HCT116 (cell line): ENCODE results near the gene OR6N2. TPM values are rescaled to one million over a fixed set of nuclear protein-coding genes. Genes with fewer than 3 reads are reported as not detected.

Experiments
- ATAC-seq: fragments of 200-7000 bp; cut with Tn5 transposase; 2 replicates; pipeline ENCODE4 v1.9.1; 2020; ENCODE audit warnings: mild to moderate bottlenecking, moderate library complexity
- BruUV-seq: library from RNA; stranded (reverse); fragments of 400-500 nt; replicated peaks from 2 replicates; lab custom pipeline; 2021; lab: Mats Ljungman, UMichigan
- CTCF ChIA-PET: fragments of 300-600 bp; sonication (Branson Sonifier 250); formaldehyde crosslinking; loops from one replicate; lab custom pipeline; 2021; ENCODE audit warnings: antibody characterized with exemption; lab: Charles Lee
- POLR2A ChIA-PET: fragments of 300-600, 350-600 bp; sonication (Branson Sonifier 250); formaldehyde crosslinking; loops from one replicate; lab custom pipeline; 2021; ENCODE audit warnings: antibody characterized with exemption; lab: Charles Lee
- RAD21 ChIA-PET, 2 experiments: fragments of 300-600 bp; sonication (Branson Sonifier 250); formaldehyde crosslinking; loops; one replicate each; lab custom pipeline; 2023; ENCODE audit warnings: low total read pairs in 2 of 2; ENCODE audit not compliant: uncharacterized antibody in 2 of 2, unreplicated experiment in 2 of 2, low non-redundant PET in 1 of 2; lab: Charles Lee
- DNase-seq: peaks from one replicate; pipeline ENCODE4 v3.0.0-alpha.2; 2010; ENCODE audit warnings: low read depth, low spot score
- H2AFZ ChIP-seq: fragments of 200-600 bp; shearing (Covaris generic), sonication (generic); 2 replicates; pipeline ENCODE4 v1.6.1; 2017; ENCODE audit warnings: low read depth, mixed run types, mixed read lengths, antibody characterized with exemption, low read length; ENCODE audit not compliant: poor library complexity, severe bottlenecking
- H3K27ac ChIP-seq: 2 replicates; pipeline ENCODE4 v1.5.1; 2012; ENCODE audit warnings: low read depth, low read length
- H3K27me3 ChIP-seq: fragments of 200-600 bp; sonication (generic); 2 replicates; pipeline ENCODE4 v1.6.1; 2016; ENCODE audit warnings: mixed run types, low read length, mixed read lengths; ENCODE audit not compliant: insufficient read depth
- H3K36me3 ChIP-seq, 2 experiments: fragments of 200-500 bp in 1 of 2; fragments of 200-600 bp in 1 of 2; sonication (Bioruptor generic) in 1 of 2; sonication (generic) in 1 of 2; 2 replicates each; pipeline versions ENCODE4 v1.5.1 to v1.6.1; 2014 to 2016; ENCODE audit warnings: low read length in 2 of 2, inconsistent platforms in 1 of 2, mixed read lengths in 1 of 2, mixed run types in 1 of 2; ENCODE audit not compliant: insufficient read depth in 2 of 2, control insufficient read depth in 1 of 2
- H3K4me1 ChIP-seq, 2 experiments: fragments of 200-600 bp in 1 of 2; sonication (generic) in 1 of 2; 2 replicates each; pipeline versions ENCODE4 v1.5.1 to v1.6.1; 2012 to 2017; ENCODE audit warnings: low read length in 2 of 2, inconsistent platforms in 1 of 2, mild to moderate bottlenecking in 1 of 2, mixed read lengths in 1 of 2, mixed run types in 1 of 2, moderate library complexity in 1 of 2; ENCODE audit not compliant: insufficient read depth in 2 of 2, control insufficient read depth in 1 of 2
- H3K4me2 ChIP-seq: fragments of 200-600 bp; sonication (generic); 2 replicates; pipeline ENCODE4 v1.6.1; 2017; ENCODE audit warnings: mixed run types, low read length, mixed read lengths
- H3K4me3 ChIP-seq, 2 experiments: fragments of 200-600 bp in 1 of 2; sonication (generic) in 1 of 2; replicated peaks in 1 of 2; 2 replicates each; pipeline ENCODE4 v1.5.1; 2011 to 2016; ENCODE audit warnings: low read length in 2 of 2, control low read depth in 1 of 2, low read depth in 1 of 2, mild to moderate bottlenecking in 1 of 2, mixed read lengths in 1 of 2, mixed run types in 1 of 2
- H3K79me2 ChIP-seq: fragments of 200-600 bp; sonication (generic); 2 replicates; pipeline ENCODE4 v1.6.1; 2017; ENCODE audit warnings: mild to moderate bottlenecking, mixed run types, low read length, moderate library complexity, mixed read lengths; ENCODE audit not compliant: insufficient read depth
- H3K9ac ChIP-seq: fragments of 200-600 bp; sonication (generic); 2 replicates; pipeline ENCODE4 v1.6.1; 2016; ENCODE audit warnings: low read length, mixed read lengths
- H3K9me2 ChIP-seq: fragments of 200-600 bp; sonication (generic), shearing (Covaris generic); 2 replicates; pipeline ENCODE4 v1.6.1; 2017; ENCODE audit warnings: mixed run types, mild to moderate bottlenecking, moderate library complexity; ENCODE audit not compliant: insufficient read depth
- H3K9me3 ChIP-seq, 2 experiments: fragments of 200-500 bp in 1 of 2; fragments of 200-600 bp in 1 of 2; sonication (Bioruptor generic) in 1 of 2; sonication (generic) in 1 of 2; 2 replicates each; pipeline ENCODE4 v1.6.1; 2014 to 2017; ENCODE audit warnings: low read length in 2 of 2, mixed read lengths in 2 of 2, inconsistent platforms in 1 of 2, low read depth in 1 of 2, mild to moderate bottlenecking in 1 of 2, mixed run types in 1 of 2, moderate library complexity in 1 of 2; ENCODE audit not compliant: control insufficient read depth in 1 of 2, insufficient read depth in 1 of 2
- H4K20me1 ChIP-seq: fragments of 200-600 bp; sonication (generic), shearing (Covaris generic); 2 replicates; pipeline ENCODE4 v1.6.1; 2017; ENCODE audit warnings: mixed run types, mild to moderate bottlenecking, moderate library complexity; ENCODE audit not compliant: insufficient read depth
- ATF3 ChIP-seq: IDR thresholded peaks from 2 replicates; pipeline ENCODE4 v1.6.1; 2012
- CBX3 ChIP-seq: IDR thresholded peaks from 2 replicates; pipeline ENCODE4 v1.6.1; 2012; ENCODE audit warnings: low read depth
- CEBPB ChIP-seq: IDR thresholded peaks from 2 replicates; pipeline ENCODE4 v1.6.1; 2012; ENCODE audit warnings: low read depth
- EGR1 ChIP-seq: IDR thresholded peaks from 2 replicates; pipeline ENCODE4 v1.6.1; 2012; ENCODE audit warnings: low read depth
- ELF1 ChIP-seq: IDR thresholded peaks from 2 replicates; pipeline ENCODE4 v1.6.1; 2012; ENCODE audit warnings: low read depth, borderline replicate concordance
- EZH2phosphoT487 ChIP-seq: fragments of 200-600 bp; IDR thresholded peaks from 2 replicates; pipeline ENCODE4 v1.6.1; 2018; ENCODE audit warnings: antibody characterized with exemption, borderline replicate concordance
- SIN3A ChIP-seq: IDR thresholded peaks from 2 replicates; pipeline ENCODE4 v1.6.1; 2012; ENCODE audit warnings: low read depth
- SP1 ChIP-seq: IDR thresholded peaks from 2 replicates; pipeline ENCODE4 v1.6.1; 2012; ENCODE audit warnings: low read depth
- SRF ChIP-seq: IDR thresholded peaks from 2 replicates; pipeline ENCODE4 v1.6.1; 2012; ENCODE audit warnings: low read depth
- TCF7L2 ChIP-seq: IDR thresholded peaks from 2 replicates; pipeline ENCODE4 v1.7.0; 2011; ENCODE audit warnings: borderline replicate concordance, inconsistent platforms; ENCODE audit not compliant: insufficient read depth, insufficient read length; ENCODE audit errors: extremely low read depth
- ZFX ChIP-seq: fragments of 450-650 bp; IDR thresholded peaks from 2 replicates; pipeline ENCODE4 v1.6.1; 2017
- ZNF274 ChIP-seq: fragments of 200-500 bp; sonication (Bioruptor generic); IDR thresholded peaks from 2 replicates; pipeline ENCODE4 v1.6.1; 2014; ENCODE audit warnings: mild to moderate bottlenecking, low read depth, low read length, inconsistent platforms
- intact Hi-C: fragments of 100-400 bp; cut with micrococcal nuclease; formaldehyde crosslinking; loops from 2 replicates; pipeline ENCODE4 v1.10.0; 2022
- total RNA-seq: library from RNA; stranded (reverse); gene quantifications from one replicate; pipeline ENCODE4 v1.2.1, GENCODE V29; 2021; ENCODE audit not compliant: unreplicated experiment
- TF ChIP-seq, protein P1 (sequence below): IDR thresholded peaks from 2 replicates; pipeline ENCODE4 v1.6.1; 2011; ENCODE audit warnings: mild to moderate bottlenecking, low read length, moderate library complexity; ENCODE audit not compliant: insufficient replicate concordance; ENCODE audit errors: extremely low read depth
- TF ChIP-seq, protein P2 (sequence below): IDR thresholded peaks from 2 replicates; pipeline ENCODE4 v1.6.1; 2012

Gene OR6N2
- total RNA-seq, 1 experiment from 2014 or later: not detected

GRCh38 chr1:158806916-158807536 lies 26.0 kb upstream of the OR6N2 start (continued):
- TF ChIP-seq EZH2phosphoT487 (no peak), ELF1 (no peak), ATF3 (no peak), ZNF274 (no peak)

GRCh38 chr1:158803678-158804077 lies 22.7 kb upstream of the OR6N2 start:
- DNase-seq (no peak), ATAC-seq (no peak)
- H3K4me1 ChIP-seq: no peaks in the 10 kb centered on the region
- H2AFZ ChIP-seq: no peak overlapping the region
- H3K4me3 ChIP-seq: no peak overlapping the region
- H3K9ac ChIP-seq: no peak overlapping the region
- H3K9me3 ChIP-seq: peaks cover 0 to 3% of the 10 kb centered on the region in 2 experiments; a peak in 1 of 4 replicates
- no peaks in the 10 kb centered on the region for H3K27me3 ChIP-seq
- intact Hi-C loops: no loop called here
- no peak for TF ChIP-seq SIN3A
- ChIA-PET CTCF (no interaction called here), POLR2A (no interaction called here), RAD21 (no interaction called here)
- BruUV-seq: no TSS peak
- no peaks in the 10 kb centered on the region for H3K9me2 ChIP-seq
- H3K4me2 ChIP-seq: no peak overlapping the region
- no peak overlapping the region for H3K27ac ChIP-seq
- H3K79me2 ChIP-seq: no peaks in the 10 kb centered on the region
- no peaks in the 10 kb centered on the region for H3K36me3 ChIP-seq
- H4K20me1 ChIP-seq: no peaks in the 10 kb centered on the region

DNA sequence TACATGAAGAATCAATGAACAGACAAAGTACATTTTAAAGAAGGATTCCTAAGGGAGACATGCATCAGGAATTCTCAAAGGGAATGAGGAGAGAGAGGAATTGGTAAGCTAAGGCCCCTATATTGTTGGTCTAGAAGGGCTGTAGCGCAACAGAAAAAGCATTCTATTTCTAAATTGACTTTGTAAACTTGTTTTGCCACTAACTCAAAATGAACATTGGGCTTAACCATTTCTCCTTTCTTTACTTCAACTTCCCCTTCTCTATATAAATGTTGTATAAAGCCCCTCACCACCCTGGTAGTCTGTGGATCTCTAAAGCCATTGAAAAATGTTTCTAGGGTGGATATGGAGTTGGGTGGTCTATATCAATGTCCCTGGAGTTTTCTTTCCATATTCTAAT lies 20.4 kb upstream of the OR6N2 start:
- Histone ChIP-seq H3K9me3 (peaks cover 0 to 2% of the 10 kb centered on the region in 2 experiments; a peak in 1 of 4 replicates), H3K27ac (no peak overlapping the region), H3K4me3 (no peak overlapping the region), H4K20me1 (no peaks in the 10 kb centered on the region), H3K36me3 (no peaks in the 10 kb centered on the region), H3K79me2 (no peaks in the 10 kb centered on the region), H2AFZ (no peak overlapping the region), H3K4me1 (no peaks in the 10 kb centered on the region), H3K4me2 (no peak overlapping the region), H3K27me3 (no peaks in the 10 kb centered on the region), H3K9me2 (no peaks in the 10 kb centered on the region), H3K9ac (no peak overlapping the region)
- DNase-seq (no peak), ATAC-seq (no peak)
- BruUV-seq: no TSS peak
- ChIA-PET CTCF (no interaction called here), RAD21 (no interaction called here), POLR2A (no interaction called here)
- intact Hi-C loops: no loop called here
- TF ChIP-seq CEBPB (no peak), SP1 (no peak), SRF (no peak), EGR1 (no peak), TCF7L2 (no peak), ZFX (no peak), ZNF274 (no peak), ATF3 (no peak), CBX3 (no peak), EZH2phosphoT487 (no peak), ELF1 (no peak)
- TF ChIP-seq, protein P1, sequence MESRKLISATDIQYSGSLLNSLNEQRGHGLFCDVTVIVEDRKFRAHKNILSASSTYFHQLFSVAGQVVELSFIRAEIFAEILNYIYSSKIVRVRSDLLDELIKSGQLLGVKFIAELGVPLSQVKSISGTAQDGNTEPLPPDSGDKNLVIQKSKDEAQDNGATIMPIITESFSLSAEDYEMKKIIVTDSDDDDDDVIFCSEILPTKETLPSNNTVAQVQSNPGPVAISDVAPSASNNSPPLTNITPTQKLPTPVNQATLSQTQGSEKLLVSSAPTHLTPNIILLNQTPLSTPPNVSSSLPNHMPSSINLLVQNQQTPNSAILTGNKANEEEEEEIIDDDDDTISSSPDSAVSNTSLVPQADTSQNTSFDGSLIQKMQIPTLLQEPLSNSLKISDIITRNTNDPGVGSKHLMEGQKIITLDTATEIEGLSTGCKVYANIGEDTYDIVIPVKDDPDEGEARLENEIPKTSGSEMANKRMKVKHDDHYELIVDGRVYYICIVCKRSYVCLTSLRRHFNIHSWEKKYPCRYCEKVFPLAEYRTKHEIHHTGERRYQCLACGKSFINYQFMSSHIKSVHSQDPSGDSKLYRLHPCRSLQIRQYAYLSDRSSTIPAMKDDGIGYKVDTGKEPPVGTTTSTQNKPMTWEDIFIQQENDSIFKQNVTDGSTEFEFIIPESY: no peak
- TF ChIP-seq, protein P2, sequence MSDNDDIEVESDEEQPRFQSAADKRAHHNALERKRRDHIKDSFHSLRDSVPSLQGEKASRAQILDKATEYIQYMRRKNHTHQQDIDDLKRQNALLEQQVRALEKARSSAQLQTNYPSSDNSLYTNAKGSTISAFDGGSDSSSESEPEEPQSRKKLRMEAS: no peak
